ENCODE measurements around the gene CEP126. TPM values are rescaled to one million over a fixed set of nuclear protein-coding genes. Genes with fewer than 3 reads are reported as not detected.

The CEP126 gene
- total and polyA plus RNA-seq, 2 of the 13 experiments (the other 11 are each of a cell fraction or from before 2014, with no cell fraction given), result 1.4 to 1.7 TPM

DNA sequence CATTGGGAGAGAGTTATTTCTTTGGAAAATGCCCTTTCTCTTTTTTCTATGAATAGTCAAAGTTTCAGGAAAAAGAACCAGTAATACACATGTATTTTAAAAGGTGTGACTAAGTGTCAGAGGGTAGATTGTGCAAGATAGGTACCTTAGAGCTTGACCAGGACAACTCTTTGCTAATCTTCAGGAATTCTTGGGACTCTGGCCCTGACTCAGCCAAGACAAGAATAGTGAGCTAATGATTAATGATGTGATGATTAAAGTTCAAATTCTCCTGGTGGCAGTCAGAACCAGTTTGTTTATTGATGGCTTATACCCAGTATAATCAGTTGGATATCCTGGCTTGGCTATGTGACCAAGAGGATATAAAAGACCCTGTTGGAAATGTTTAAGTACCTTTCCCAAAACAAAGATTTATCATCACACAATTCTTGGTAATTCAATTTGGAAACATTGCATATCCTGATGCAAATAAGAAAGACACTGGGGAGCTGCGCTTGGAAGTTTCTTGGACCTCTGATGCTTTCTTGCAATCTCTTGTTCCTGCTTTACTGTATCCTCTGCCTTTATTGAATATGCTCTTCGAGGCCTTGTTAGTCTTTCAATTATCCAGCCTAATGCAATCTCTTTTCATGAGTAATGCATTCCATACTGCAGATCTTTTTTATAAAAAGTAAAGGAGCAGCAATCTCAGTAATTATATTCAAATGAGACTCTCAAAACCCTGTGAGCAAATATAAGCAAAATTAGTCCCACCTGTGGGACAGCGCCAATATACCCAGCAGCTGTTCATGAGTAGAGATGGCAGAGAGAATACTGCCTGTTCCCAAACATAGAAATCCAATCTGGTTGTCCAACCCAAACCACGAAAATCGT, 48.0 kb upstream of the CEP126 start (continued):
- TF ChIP-seq JUNB (CRISPR knock-in tag; IDR thresholded peaks at IDR 0.05; ENCODE audit: borderline replicate concordance), result no peak
- no peak for TF ChIP-seq SSRP1 (CRISPR knock-in tag; IDR thresholded peaks at IDR 0.05)
- TF ChIP-seq ZNF660 (CRISPR knock-in tag; IDR thresholded peaks at IDR 0.05; ENCODE audit: borderline replicate concordance, low read depth), result no peak
- TF ChIP-seq DMAP1 (CRISPR knock-in tag; IDR thresholded peaks at IDR 0.05), result 0 out of 2 replicates have a peak, but pooled peaks have one; percentile 36
- TF ChIP-seq ZMYM2 (CRISPR knock-in tag; IDR thresholded peaks at IDR 0.05), result no peak
- no peak for TF ChIP-seq RAD51 (IDR thresholded peaks at IDR 0.05; ENCODE audit: borderline replicate concordance)
- TF ChIP-seq ZBTB33 (CRISPR knock-in tag; IDR thresholded peaks at IDR 0.05), result no peak
- TF ChIP-seq CBX5 (CRISPR knock-in tag; IDR thresholded peaks at IDR 0.05; ENCODE audit: borderline replicate concordance), result no peak
- TF ChIP-seq GATAD2A (CRISPR knock-in tag; IDR thresholded peaks at IDR 0.05), result peak; percentile 93
- TF ChIP-seq TCF7 (IDR thresholded peaks at IDR 0.05; ENCODE audit: low read depth), result peak; percentile 37; the same call in 1 of the 2 replicates
- TF ChIP-seq SOX6 (IDR thresholded peaks at IDR 0.05), result no peak
- peak; percentile 84 for TF ChIP-seq SOX6 (CRISPR knock-in tag; IDR thresholded peaks at IDR 0.05)
- TF ChIP-seq MED13 (CRISPR knock-in tag; IDR thresholded peaks at IDR 0.05), result no peak
- no peak for TF ChIP-seq MATR3 (CRISPR knock-in tag; IDR thresholded peaks at IDR 0.05)
- no peak for TF ChIP-seq ZNF138 (CRISPR knock-in tag; IDR thresholded peaks at IDR 0.05; ENCODE audit: low read depth)
- 0 out of 2 replicates have a peak, but pooled peaks have one; percentile 25 for TF ChIP-seq NR2C2 (CRISPR knock-in tag; IDR thresholded peaks at IDR 0.05; ENCODE audit: borderline replicate concordance)
- TF ChIP-seq SALL1 (CRISPR knock-in tag; IDR thresholded peaks at IDR 0.05), result peak; percentile 38; the same call in 1 of the 2 replicates
- TF ChIP-seq HMG20A (CRISPR knock-in tag; IDR thresholded peaks at IDR 0.05; ENCODE audit: borderline replicate concordance), result peak; percentile 74
- TF ChIP-seq POLR2AphosphoS5 (IDR thresholded peaks at IDR 0.05; ENCODE audit: low read depth, low read length), result no peak
- TF ChIP-seq HMGXB4 (CRISPR knock-in tag; IDR thresholded peaks at IDR 0.05; ENCODE audit: borderline replicate concordance in 1 of 2, low read depth in 1 of 2), result no peak
- TF ChIP-seq HIVEP1 (CRISPR knock-in tag; IDR thresholded peaks at IDR 0.05), result no peak
- no peak for TF ChIP-seq ISX (CRISPR knock-in tag; conservative IDR thresholded peaks at IDR 0.05)
- TF ChIP-seq, protein P1, sequence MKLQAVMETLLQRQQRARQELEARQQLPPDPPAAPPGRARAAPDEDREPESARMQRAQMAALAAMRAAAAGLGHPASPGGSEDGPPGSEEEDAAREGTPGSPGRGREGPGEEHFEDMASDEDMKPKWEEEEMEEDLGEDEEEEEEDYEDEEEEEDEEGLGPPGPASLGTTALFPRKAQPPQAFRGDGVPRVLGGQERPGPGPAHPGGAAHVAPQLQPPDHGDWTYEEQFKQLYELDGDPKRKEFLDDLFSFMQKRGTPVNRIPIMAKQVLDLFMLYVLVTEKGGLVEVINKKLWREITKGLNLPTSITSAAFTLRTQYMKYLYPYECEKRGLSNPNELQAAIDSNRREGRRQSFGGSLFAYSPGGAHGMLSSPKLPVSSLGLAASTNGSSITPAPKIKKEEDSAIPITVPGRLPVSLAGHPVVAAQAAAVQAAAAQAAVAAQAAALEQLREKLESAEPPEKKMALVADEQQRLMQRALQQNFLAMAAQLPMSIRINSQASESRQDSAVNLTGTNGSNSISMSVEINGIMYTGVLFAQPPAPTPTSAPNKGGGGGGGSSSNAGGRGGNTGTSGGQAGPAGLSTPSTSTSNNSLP (IDR thresholded peaks at IDR 0.05; ENCODE audit: low read depth, low read length), result peak; percentile 91
- TF ChIP-seq ZNF253 (CRISPR knock-in tag; IDR thresholded peaks at IDR 0.05; ENCODE audit: borderline replicate concordance), result no peak
- TF ChIP-seq SAFB2 (CRISPR knock-in tag; IDR thresholded peaks at IDR 0.05; ENCODE audit: borderline replicate concordance, low read depth), result no peak

Measured in HepG2 (cell line).